HL-60 (cell line): Measurements from ENCODE around the gene ZNF664.

Experiments
- CTCF ChIP-seq: IDR thresholded peaks from one replicate; pipeline ENCODE4 v1.5.1; 2011; ENCODE audit warnings: low read length, control low read depth, inconsistent platforms; ENCODE audit not compliant: insufficient read depth
- POLR2AphosphoS5 ChIP-seq: IDR thresholded peaks from 2 replicates; pipeline ENCODE4 v1.6.1; 2012; ENCODE audit warnings: low read depth
- REST ChIP-seq: IDR thresholded peaks from 2 replicates; pipeline ENCODE4 v1.6.1; 2012; ENCODE audit warnings: low read depth; ENCODE audit not compliant: insufficient replicate concordance

- no peak for TF ChIP-seq CTCF
- no peak for TF ChIP-seq POLR2AphosphoS5
- TF ChIP-seq REST: no peak
Measured at GRCh38 chr12:124030510-124030909, 57.5 kb downstream of the ZNF664 start.
